ENCODE measurements around the gene SIGLEC11.
"Not testable (repeated sequence)": the region's sequence is repeated elsewhere in the genome, so short reads cannot be mapped to it uniquely, and the experiment has no call there.

Gene SIGLEC11

DNA sequence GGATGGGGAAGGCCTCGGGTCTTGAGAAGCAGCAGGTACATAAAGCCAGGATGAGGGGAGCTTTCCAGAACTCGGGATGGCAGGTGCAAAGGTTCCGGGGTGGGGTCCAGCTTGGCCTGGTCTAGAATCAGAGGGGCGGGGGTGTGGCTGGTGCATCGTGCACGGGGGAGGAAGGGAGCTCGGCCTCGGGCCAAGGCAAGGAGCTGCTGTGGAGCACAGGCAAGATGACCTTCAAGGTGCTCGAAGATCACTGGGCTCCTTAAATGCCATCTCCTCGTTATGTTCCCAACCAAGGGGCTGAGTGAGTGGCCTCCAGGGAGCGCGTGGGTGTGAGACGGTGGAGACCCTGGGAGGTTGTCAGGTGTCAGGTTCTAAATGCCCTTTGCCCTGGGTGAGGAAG lies 16.1 kb upstream of the SIGLEC11 start:
- Histone ChIP-seq H3K9me3 (ENCODE audit: control insufficient read depth, low read length) (no peaks in the 10 kb centered on the region), H3K4me3 (ENCODE audit: low read length) (no peak overlapping the region), H3K36me3 (ENCODE audit: control insufficient read depth, insufficient read depth, low read length) (peaks cover 6% of the 10 kb centered on the region), H3K4me1 (ENCODE audit: control insufficient read depth, insufficient read depth, low read length) (no peaks in the 10 kb centered on the region), H3K27me3 (ENCODE audit: control insufficient read depth, insufficient read depth, low read length) (no peaks in the 10 kb centered on the region), H3K9ac (ENCODE audit: low read length) (no peak overlapping the region)

DNA sequence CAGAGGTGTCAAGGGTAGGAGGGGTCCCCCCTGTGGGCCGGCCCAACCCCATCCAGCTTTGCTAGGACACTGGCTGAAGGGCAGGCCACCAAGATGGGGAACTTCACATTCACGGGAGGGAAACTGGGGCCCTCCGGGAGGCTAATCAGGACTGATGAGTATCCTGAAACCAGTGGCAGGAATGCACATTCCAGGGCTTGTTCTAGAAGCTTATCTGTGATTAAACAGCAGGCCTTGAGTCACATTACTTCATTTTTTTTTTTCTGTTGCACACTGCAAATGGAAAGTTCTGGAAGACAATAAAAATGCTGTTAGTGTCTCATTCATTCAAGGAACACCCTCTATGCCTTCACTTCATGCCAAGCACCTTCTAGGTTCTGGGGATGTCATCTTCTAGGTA lies 15.5 kb upstream of the SIGLEC11 start:
- no peaks in the 10 kb centered on the region for H3K4me1 ChIP-seq (ENCODE audit: control insufficient read depth, insufficient read depth, low read length)
- H3K4me3 ChIP-seq (ENCODE audit: low read length), result no peak overlapping the region
- H3K9me3 ChIP-seq (ENCODE audit: control insufficient read depth, low read length), result no peaks in the 10 kb centered on the region
- H3K9ac ChIP-seq (ENCODE audit: low read length), result no peak overlapping the region
- no peaks in the 10 kb centered on the region for H3K27me3 ChIP-seq (ENCODE audit: control insufficient read depth, insufficient read depth, low read length)
- H3K36me3 ChIP-seq (ENCODE audit: control insufficient read depth, insufficient read depth, low read length), result peaks cover 6% of the 10 kb centered on the region

DNA sequence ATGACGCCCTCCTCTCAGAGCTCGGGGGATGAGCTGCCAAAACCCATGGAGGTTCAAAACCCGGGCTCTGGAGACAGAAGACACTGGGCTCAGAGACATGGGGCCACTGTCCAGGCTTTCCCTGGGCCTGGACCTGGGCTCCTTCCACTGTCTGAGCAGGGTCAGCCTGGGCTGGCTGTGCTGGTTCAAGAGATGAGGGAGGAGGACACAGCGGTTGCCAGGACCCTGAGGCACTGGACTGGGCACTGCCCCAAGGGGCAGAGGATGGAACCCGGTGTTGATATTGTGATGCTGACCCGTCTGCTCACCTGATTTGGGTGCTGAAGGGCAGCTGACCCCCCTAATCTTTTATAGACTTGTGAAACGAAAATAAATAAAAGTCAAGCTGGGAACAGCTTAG lies 14.1 kb upstream of the SIGLEC11 start:
- Histone ChIP-seq H3K36me3 (ENCODE audit: control insufficient read depth, insufficient read depth, low read length) (peaks cover 6% of the 10 kb centered on the region), H3K4me1 (ENCODE audit: control insufficient read depth, insufficient read depth, low read length) (no peaks in the 10 kb centered on the region), H3K27me3 (ENCODE audit: control insufficient read depth, insufficient read depth, low read length) (no peaks in the 10 kb centered on the region), H3K9me3 (ENCODE audit: control insufficient read depth, low read length) (no peaks in the 10 kb centered on the region), H3K4me3 (ENCODE audit: low read length) (no peak overlapping the region), H3K9ac (ENCODE audit: low read length) (no peak overlapping the region)

DNA sequence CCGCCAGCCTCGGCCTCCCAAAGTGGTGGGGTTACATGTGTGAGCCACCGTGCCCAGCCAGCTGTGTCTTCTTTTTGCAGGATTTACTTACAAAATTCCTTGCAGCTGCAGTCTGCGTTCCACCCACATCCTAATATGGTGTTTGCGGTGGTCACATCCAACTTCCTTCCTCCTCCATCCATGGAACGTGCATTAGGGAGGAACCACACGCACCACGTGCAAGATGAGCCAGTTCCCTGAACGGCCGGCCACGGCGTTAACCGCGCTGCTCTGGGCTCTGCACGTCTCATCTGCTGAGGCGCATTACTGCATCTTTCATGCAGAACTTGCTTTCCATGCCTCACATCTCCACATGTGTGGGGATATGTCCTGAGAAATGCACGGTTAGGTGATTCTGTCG lies 13.0 kb upstream of the SIGLEC11 start:
- H3K9ac ChIP-seq (ENCODE audit: low read length), result no peak overlapping the region
- no peak overlapping the region for H3K4me3 ChIP-seq (ENCODE audit: low read length)
- H3K27me3 ChIP-seq (ENCODE audit: control insufficient read depth, insufficient read depth, low read length), result no peaks in the 10 kb centered on the region
- no peaks in the 10 kb centered on the region for H3K9me3 ChIP-seq (ENCODE audit: control insufficient read depth, low read length)
- H3K36me3 ChIP-seq (ENCODE audit: control insufficient read depth, insufficient read depth, low read length), result peaks cover 6% of the 10 kb centered on the region
- no peaks in the 10 kb centered on the region for H3K4me1 ChIP-seq (ENCODE audit: control insufficient read depth, insufficient read depth, low read length)

DNA sequence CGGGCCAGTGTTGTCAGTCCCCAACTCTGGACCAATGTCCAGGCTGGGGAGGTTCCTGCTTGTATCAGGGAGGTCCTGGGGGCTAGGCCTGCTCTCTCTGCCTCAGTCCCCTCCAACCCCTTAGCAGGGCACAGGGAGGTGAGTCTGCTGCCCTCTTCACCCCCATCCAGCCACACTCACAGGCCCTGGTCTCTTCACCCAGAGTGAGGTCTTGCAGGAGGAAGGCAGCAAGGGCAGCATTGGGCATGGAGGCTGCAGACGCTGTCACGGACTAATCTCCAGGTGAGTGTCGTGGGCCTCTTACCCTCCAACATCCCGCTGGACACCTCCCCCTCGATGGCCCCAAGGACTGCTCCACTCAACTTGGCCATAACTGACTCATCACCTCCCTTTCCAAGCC lies 11.9 kb upstream of the SIGLEC11 start:
- H3K4me3 ChIP-seq (ENCODE audit: low read length), result no peak overlapping the region
- no peaks in the 10 kb centered on the region for H3K9me3 ChIP-seq (ENCODE audit: control insufficient read depth, low read length)
- no peaks in the 10 kb centered on the region for H3K4me1 ChIP-seq (ENCODE audit: control insufficient read depth, insufficient read depth, low read length)
- no peaks in the 10 kb centered on the region for H3K36me3 ChIP-seq (ENCODE audit: control insufficient read depth, insufficient read depth, low read length)
- no peak overlapping the region for H3K9ac ChIP-seq (ENCODE audit: low read length)
- no peaks in the 10 kb centered on the region for H3K27me3 ChIP-seq (ENCODE audit: control insufficient read depth, insufficient read depth, low read length)

DNA sequence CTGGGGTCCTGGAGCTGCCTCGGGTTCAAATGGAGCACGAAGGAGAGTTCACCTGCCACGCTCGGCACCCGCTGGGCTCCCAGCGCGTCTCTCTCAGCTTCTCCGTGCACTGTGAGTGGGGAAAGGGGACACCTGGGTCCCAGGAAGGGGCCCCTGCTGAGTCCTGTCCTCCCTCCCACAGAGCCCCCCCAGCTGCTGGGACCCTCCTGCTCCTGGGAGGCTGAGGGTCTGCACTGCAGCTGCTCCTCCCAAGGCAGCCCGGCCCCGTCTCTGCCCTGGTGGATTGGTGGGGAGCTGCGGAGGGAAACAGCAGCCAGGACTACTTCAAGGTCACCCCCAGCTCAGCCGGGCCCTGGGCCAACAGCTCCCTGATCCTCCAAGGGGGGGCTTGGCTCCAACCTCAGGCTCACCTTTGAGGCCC lies 11.0 kb upstream of the SIGLEC11 start:
- no peaks in the 10 kb centered on the region for H3K27me3 ChIP-seq (ENCODE audit: control insufficient read depth, insufficient read depth, low read length)

DNA sequence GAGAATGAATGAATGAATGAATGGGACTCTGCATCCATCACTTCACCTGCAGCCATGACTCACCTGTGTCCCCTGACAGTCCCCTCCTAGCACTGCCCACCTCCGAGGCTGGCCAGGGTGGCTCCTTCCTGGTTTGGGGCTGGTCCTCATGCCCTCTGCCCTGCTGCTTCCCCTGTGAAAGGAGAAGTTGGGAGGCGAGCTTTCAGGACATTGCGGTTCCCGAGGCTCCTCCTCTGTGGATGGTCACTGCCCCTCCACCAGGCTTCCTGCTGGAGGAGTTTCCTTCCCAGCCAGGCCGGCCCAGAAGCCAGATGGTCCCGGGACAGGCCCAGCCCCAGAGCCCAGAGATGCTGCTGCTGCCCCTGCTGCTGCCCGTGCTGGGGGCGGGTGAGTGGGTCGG lies 8.4 kb upstream of the SIGLEC11 start:
- H3K9ac ChIP-seq (ENCODE audit: low read length); H3K9me3 ChIP-seq (ENCODE audit: control insufficient read depth, low read length); H3K36me3 ChIP-seq (ENCODE audit: control insufficient read depth, insufficient read depth, low read length); H3K27me3 ChIP-seq (ENCODE audit: control insufficient read depth, insufficient read depth, low read length); H3K4me3 ChIP-seq (ENCODE audit: low read length); H3K4me1 ChIP-seq (ENCODE audit: control insufficient read depth, insufficient read depth, low read length): not testable (repeated sequence)

More for the DNA sequence above, 11.0 kb upstream of the SIGLEC11 start:
- Histone ChIP-seq H3K4me3 (ENCODE audit: low read length) (no peak overlapping the region), H3K9ac (ENCODE audit: low read length) (no peak overlapping the region), H3K36me3 (ENCODE audit: control insufficient read depth, insufficient read depth, low read length) (no peaks in the 10 kb centered on the region), H3K4me1 (ENCODE audit: control insufficient read depth, insufficient read depth, low read length) (no peaks in the 10 kb centered on the region), H3K9me3 (ENCODE audit: control insufficient read depth, low read length) (no peaks in the 10 kb centered on the region)

DNA sequence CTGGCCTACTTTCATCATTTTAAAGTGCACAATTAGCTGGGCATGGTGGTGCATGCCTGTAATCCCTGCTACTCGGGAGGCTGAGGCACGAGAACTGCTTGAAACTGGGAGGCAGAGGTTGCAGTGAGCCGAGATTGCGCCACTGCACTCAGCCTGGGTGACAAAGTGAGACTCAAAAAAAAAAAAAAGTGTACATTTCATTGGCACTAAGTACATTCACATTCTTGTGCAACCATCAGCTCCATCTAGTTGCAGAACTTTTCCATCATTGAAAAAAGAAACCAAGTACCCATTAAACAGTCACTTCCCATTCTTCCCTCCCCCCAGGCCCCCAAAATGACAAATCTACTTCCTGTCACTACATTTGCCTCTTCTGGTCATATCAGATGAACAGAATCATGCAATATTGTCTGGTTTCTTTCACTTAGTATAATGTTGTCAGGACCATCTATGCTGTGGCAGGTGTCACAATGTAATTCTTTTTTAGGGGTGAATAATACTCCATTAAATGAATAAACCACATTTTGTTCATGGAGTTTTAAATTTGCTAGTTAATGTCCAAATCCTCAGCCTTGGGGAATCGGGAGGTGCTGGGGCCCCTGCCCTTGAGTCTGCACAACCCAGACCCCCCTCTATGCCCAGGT lies 7.4 kb upstream of the SIGLEC11 start:
- Histone ChIP-seq H3K9me3 (ENCODE audit: control insufficient read depth, low read length) (no peaks in the 10 kb centered on the region), H3K27me3 (ENCODE audit: control insufficient read depth, insufficient read depth, low read length) (no peaks in the 10 kb centered on the region), H3K4me1 (ENCODE audit: control insufficient read depth, insufficient read depth, low read length) (no peaks in the 10 kb centered on the region), H3K36me3 (ENCODE audit: control insufficient read depth, insufficient read depth, low read length) (no peaks in the 10 kb centered on the region), H3K9ac (ENCODE audit: low read length) (no peak overlapping the region), H3K4me3 (ENCODE audit: low read length) (no peak overlapping the region)

DNA sequence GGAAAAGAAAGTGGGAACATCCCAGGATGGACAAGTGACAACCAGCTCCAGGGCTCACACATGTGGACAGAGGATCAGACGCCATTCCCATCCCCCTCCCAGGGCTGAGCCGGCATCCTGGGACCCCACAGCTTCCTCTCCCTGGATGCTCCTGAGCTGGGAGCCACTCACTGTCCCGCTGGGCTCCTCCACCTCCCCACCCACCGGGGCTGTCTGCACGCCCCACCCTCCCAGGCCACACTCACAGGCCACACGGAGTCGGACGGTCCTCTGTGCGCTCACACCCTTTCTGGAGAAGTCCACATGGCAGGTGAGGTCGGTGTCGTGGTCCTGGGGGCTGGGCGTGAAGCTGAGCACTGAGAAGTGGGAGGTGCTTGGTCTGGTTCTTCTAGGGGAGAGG lies 1.1 kb downstream of the SIGLEC11 start:
- not testable (repeated sequence) for H3K4me3 ChIP-seq (ENCODE audit: low read length); H3K36me3 ChIP-seq (ENCODE audit: control insufficient read depth, insufficient read depth, low read length)

DNA sequence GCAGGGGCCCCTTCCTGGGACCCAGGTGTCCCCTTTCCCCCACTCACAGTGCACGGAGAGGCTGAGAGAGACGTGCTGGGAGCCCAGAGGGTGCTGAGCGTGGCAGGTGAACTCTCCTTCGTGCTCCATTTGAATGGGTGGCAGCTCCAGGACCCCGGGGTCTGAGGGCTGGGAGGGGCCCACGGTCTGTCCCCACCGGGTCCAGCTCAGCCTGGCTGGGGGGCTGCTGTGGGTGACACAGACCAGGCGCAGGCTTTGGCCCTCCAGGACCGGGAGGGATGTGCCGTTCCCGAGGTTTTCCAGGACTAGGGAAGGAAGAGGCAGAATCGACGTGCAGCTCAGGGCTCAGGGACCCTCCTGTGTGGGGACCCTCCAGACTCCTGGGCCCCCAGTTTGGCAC lies 2.4 kb downstream of the SIGLEC11 start:
- H3K9me3 ChIP-seq (ENCODE audit: control insufficient read depth, low read length); H3K4me1 ChIP-seq (ENCODE audit: control insufficient read depth, insufficient read depth, low read length); H3K27me3 ChIP-seq (ENCODE audit: control insufficient read depth, insufficient read depth, low read length); H3K4me3 ChIP-seq (ENCODE audit: low read length); H3K36me3 ChIP-seq (ENCODE audit: control insufficient read depth, insufficient read depth, low read length); H3K9ac ChIP-seq (ENCODE audit: low read length): not testable (repeated sequence)

More for the DNA sequence above, 1.1 kb downstream of the SIGLEC11 start:
- not testable (repeated sequence) for H3K9ac ChIP-seq (ENCODE audit: low read length); H3K9me3 ChIP-seq (ENCODE audit: control insufficient read depth, low read length); H3K4me1 ChIP-seq (ENCODE audit: control insufficient read depth, insufficient read depth, low read length); H3K27me3 ChIP-seq (ENCODE audit: control insufficient read depth, insufficient read depth, low read length)

DNA sequence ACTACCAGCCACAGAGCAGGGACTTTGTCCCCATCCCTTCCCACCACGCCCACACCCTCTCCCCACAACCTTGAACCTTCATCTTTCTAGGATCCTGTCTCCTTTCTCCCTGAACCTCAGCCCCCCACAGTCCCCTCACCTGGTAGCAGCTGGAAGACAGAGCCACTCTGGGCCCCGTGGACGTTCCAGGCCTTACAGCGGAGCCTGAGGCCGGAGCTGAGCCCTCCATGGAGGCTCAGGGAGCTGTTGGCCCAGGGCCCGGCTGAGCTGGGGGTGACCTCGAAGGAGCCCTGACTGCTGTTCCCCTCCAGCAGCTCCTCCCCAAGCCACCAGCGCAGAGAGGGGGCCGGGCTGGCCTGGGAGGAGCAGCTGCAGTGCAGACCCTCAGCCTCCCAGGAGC lies 2.8 kb downstream of the SIGLEC11 start:
- not testable (repeated sequence) for H3K4me3 ChIP-seq (ENCODE audit: low read length); H3K9me3 ChIP-seq (ENCODE audit: control insufficient read depth, low read length); H3K9ac ChIP-seq (ENCODE audit: low read length); H3K27me3 ChIP-seq (ENCODE audit: control insufficient read depth, insufficient read depth, low read length); H3K4me1 ChIP-seq (ENCODE audit: control insufficient read depth, insufficient read depth, low read length); H3K36me3 ChIP-seq (ENCODE audit: control insufficient read depth, insufficient read depth, low read length)

DNA sequence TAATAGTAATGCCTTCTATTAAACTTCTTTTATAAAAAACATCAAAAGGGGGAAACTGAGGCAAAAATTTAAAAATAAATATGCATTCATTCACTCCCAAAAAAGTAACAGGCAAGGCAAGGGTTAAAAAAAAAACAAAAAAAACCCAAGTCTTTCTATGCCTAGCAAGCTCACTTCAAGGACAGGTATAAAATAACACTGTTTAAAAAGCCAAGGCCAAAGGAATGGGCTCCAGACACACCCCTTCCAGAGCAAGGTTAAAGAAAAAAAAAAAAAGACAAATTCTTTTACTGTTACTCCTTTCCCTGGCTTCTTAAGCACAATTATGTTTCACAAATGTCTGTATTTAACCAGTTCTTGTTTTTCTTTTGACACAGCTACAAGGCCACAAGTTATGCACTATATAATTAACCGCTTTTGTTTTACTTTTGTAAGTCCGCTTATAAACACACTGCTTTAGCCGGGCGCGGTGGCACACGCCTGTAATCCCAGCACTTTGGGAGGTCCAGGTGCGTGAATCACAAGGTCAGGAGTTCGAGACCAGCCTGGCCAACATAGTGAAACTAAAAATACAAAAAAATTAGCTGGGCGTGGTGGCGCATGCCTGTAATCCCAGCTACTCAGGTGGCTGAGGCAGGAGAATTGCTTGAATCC lies 3.6 kb downstream of the SIGLEC11 start:
- Histone ChIP-seq H3K9me3 (ENCODE audit: control insufficient read depth, low read length) (no peaks in the 10 kb centered on the region), H3K36me3 (ENCODE audit: control insufficient read depth, insufficient read depth, low read length) (no peaks in the 10 kb centered on the region), H3K4me1 (ENCODE audit: control insufficient read depth, insufficient read depth, low read length) (no peaks in the 10 kb centered on the region), H3K27me3 (ENCODE audit: control insufficient read depth, insufficient read depth, low read length) (no peaks in the 10 kb centered on the region), H3K9ac (ENCODE audit: low read length) (no peak overlapping the region), H3K4me3 (ENCODE audit: low read length) (no peak overlapping the region)

DNA sequence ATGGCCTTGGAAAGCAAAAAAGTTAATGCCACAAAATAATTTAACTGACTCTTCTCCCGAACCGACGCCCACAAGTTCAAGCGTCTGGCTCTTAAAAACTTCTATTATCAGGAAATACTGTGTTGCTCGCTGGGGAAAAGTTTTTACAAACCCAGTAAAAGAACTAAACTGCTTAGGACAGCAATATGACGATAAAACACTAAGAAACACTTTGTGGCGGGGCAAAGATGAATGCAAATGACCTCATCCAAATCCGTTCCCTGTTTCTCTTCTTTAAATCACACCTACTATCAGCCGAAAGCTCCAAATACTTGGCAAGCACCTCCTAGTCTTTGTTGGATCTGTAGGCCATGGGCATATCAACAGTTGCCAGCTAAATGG lies 4.9 kb downstream of the SIGLEC11 start:
- no peaks in the 10 kb centered on the region for H3K27me3 ChIP-seq (ENCODE audit: control insufficient read depth, insufficient read depth, low read length)
- no peaks in the 10 kb centered on the region for H3K4me1 ChIP-seq (ENCODE audit: control insufficient read depth, insufficient read depth, low read length)
- no peaks in the 10 kb centered on the region for H3K9me3 ChIP-seq (ENCODE audit: control insufficient read depth, low read length)
- no peak overlapping the region for H3K9ac ChIP-seq (ENCODE audit: low read length)
- H3K36me3 ChIP-seq (ENCODE audit: control insufficient read depth, insufficient read depth, low read length), result no peaks in the 10 kb centered on the region
- H3K4me3 ChIP-seq (ENCODE audit: low read length), result no peak overlapping the region
